PC-9 (cell line): ENCODE results near the gene BHLHE40.

ENCODE experiments used
- CTCF ChIP-seq: fragments of 200-600 bp; sonication (generic); conservative IDR thresholded peaks from 2 replicates; pipeline ENCODE4 v1.6.1; 2017; ENCODE audit warnings: mixed run types, antibody characterized with exemption, mild to moderate bottlenecking, moderate library complexity
- EZH2 ChIP-seq: fragments of 200-600 bp; sonication (generic); IDR thresholded peaks from 2 replicates; pipeline ENCODE4 v1.8.0; 2017; ENCODE audit warnings: antibody characterized with exemption, low read depth

GRCh38 chr3:5014391-5014790 lies 35.2 kb downstream of the BHLHE40 start:
- no peak for TF ChIP-seq CTCF
- no peak for TF ChIP-seq EZH2
